PC-9 (cell line): ENCODE data around the gene CYP1A2.

Experiments used
- CTCF ChIP-seq: fragments of 200-600 bp; sonication (generic); conservative IDR thresholded peaks from 2 replicates; pipeline ENCODE4 v1.6.1; 2017; ENCODE audit warnings: mixed run types, antibody characterized with exemption, mild to moderate bottlenecking, moderate library complexity
- EZH2 ChIP-seq: fragments of 200-600 bp; sonication (generic); IDR thresholded peaks from 2 replicates; pipeline ENCODE4 v1.8.0; 2017; ENCODE audit warnings: antibody characterized with exemption, low read depth

GRCh38 chr15:74742422-74742821 is 6.2 kb upstream of the CYP1A2 start:
- no peak for TF ChIP-seq CTCF
- TF ChIP-seq EZH2, result no peak
